KMS-11 (cell line): ENCODE results near the gene TBC1D24.

Experiments
- H2AFZ ChIP-seq: fragments of 200-600 bp; sonication (generic); 2 replicates; pipeline ENCODE4 v1.6.1; 2016; ENCODE audit warnings: antibody characterized with exemption, mixed run types, low read depth
- H3K27ac ChIP-seq: fragments of 200-600 bp; sonication (generic); 2 replicates; pipeline ENCODE4 v1.6.1; 2016; ENCODE audit warnings: mild to moderate bottlenecking, mixed run types
- H3K27me3 ChIP-seq: fragments of 200-600 bp; sonication (generic); 2 replicates; pipeline ENCODE4 v1.6.1; 2017; ENCODE audit warnings: mild to moderate bottlenecking, low read depth, mixed run types, moderate library complexity; ENCODE audit not compliant: insufficient read depth
- H3K36me3 ChIP-seq: fragments of 200-600 bp; sonication (generic); 2 replicates; pipeline ENCODE4 v1.6.1; 2017; ENCODE audit warnings: mild to moderate bottlenecking, mixed run types; ENCODE audit not compliant: insufficient read depth
- H3K4me1 ChIP-seq: fragments of 200-600 bp; sonication (generic); 2 replicates; pipeline ENCODE4 v1.6.1; 2016; ENCODE audit warnings: mild to moderate bottlenecking, low read depth, mixed run types; ENCODE audit not compliant: poor library complexity, severe bottlenecking
- H3K4me2 ChIP-seq: fragments of 200-600 bp; sonication (generic); 2 replicates; pipeline ENCODE4 v1.7.0; 2016; ENCODE audit warnings: mild to moderate bottlenecking, mixed run types
- H3K4me3 ChIP-seq: fragments of 200-600 bp; sonication (generic); IDR thresholded peaks from 2 replicates; pipeline ENCODE4 v1.6.1; 2017; ENCODE audit warnings: low read depth, low read length, mixed read lengths; ENCODE audit not compliant: insufficient read depth
- H3K79me2 ChIP-seq: fragments of 200-600 bp; sonication (generic); 2 replicates; pipeline ENCODE4 v1.6.1; 2016; ENCODE audit warnings: low read depth, mixed run types; ENCODE audit not compliant: insufficient read depth
- H3K9ac ChIP-seq: fragments of 200-600 bp; sonication (generic); 2 replicates; pipeline ENCODE4 v1.6.1; 2016; ENCODE audit warnings: mild to moderate bottlenecking, mixed run types
- H4K20me1 ChIP-seq: fragments of 200-600 bp; sonication (generic); 2 replicates; pipeline ENCODE4 v1.6.1; 2016; ENCODE audit warnings: mild to moderate bottlenecking, mixed run types; ENCODE audit not compliant: insufficient read depth
- CTCF ChIP-seq: fragments of 200-600 bp; sonication (generic); conservative IDR thresholded peaks from 2 replicates; pipeline ENCODE4 v1.6.1; 2017; ENCODE audit warnings: low read depth, mild to moderate bottlenecking, antibody characterized with exemption, low read length, moderate library complexity, mixed read lengths

Gene TBC1D24

DNA sequence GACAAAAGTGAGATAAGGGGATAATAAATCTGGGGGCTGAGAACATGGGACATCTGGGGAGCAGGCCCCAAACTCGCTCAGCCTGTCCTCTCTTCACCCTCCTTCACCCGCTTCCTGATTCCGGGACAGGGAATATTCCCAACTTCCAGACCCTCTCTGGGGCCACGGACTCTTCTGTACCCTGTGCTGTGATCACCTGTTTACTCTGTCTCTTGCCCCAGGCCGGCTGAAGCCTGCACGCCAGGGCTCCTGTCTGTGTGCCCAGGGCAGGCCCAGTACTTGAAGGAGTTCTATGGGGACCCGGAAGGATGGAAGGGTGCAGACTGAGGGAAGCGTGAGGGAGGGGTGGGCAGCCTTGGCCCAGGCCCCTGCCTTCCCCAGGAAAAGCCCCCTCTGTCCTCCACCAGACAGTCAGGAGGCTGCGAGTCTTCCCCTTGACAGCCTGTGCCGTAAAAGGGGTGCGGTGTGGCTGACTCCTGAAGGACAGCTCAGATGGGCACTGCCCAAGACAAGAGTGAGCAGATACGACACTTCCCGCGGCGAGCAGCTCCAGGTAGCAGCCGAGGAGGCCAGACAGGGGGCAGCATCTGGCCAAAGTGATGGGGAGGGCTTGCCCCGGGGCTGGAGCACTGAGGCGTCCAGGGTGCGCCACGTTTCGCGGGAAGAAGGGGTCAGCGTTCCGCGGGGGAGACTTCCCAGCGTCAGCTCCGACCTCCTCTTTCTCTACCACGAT, 46.7 kb upstream of the TBC1D24 start:
- Histone ChIP-seq H3K9ac (peak overlapping the region; percentile 69), H3K27ac (0 out of 2 replicates have a peak overlapping the region, but pooled peaks have one; percentile 19), H3K4me3 (no peak overlapping the region), H3K36me3 (peaks cover 9% of the 10 kb centered on the region; the same call in 1 of the 2 replicates), H3K4me1 (peaks cover 17% of the 10 kb centered on the region), H2AFZ (peak overlapping the region; percentile 98), H4K20me1 (no peaks in the 10 kb centered on the region), H3K27me3 (no peaks in the 10 kb centered on the region), H3K4me2 (peak overlapping the region; percentile 93), H3K79me2 (peaks cover 22% of the 10 kb centered on the region)
- no peak for TF ChIP-seq CTCF

GRCh38 chr16:2428784-2429033, 46.2 kb upstream of the TBC1D24 start:
- H3K4me2 ChIP-seq = peak overlapping the region; percentile 93
- no peaks in the 10 kb centered on the region for H4K20me1 ChIP-seq
- H3K9ac ChIP-seq = peak overlapping the region; percentile 69
- no peak for TF ChIP-seq CTCF
- 0 out of 2 replicates have a peak overlapping the region, but pooled peaks have one; percentile 19 for H3K27ac ChIP-seq
- H2AFZ ChIP-seq = peak overlapping the region; percentile 98
- peaks cover 17% of the 10 kb centered on the region for H3K4me1 ChIP-seq
- peaks cover 22% of the 10 kb centered on the region for H3K79me2 ChIP-seq
- H3K36me3 ChIP-seq = peaks cover 12% of the 10 kb centered on the region; the same call in 1 of the 2 replicates
- no peaks in the 10 kb centered on the region for H3K27me3 ChIP-seq
- H3K4me3 ChIP-seq = no peak overlapping the region

DNA sequence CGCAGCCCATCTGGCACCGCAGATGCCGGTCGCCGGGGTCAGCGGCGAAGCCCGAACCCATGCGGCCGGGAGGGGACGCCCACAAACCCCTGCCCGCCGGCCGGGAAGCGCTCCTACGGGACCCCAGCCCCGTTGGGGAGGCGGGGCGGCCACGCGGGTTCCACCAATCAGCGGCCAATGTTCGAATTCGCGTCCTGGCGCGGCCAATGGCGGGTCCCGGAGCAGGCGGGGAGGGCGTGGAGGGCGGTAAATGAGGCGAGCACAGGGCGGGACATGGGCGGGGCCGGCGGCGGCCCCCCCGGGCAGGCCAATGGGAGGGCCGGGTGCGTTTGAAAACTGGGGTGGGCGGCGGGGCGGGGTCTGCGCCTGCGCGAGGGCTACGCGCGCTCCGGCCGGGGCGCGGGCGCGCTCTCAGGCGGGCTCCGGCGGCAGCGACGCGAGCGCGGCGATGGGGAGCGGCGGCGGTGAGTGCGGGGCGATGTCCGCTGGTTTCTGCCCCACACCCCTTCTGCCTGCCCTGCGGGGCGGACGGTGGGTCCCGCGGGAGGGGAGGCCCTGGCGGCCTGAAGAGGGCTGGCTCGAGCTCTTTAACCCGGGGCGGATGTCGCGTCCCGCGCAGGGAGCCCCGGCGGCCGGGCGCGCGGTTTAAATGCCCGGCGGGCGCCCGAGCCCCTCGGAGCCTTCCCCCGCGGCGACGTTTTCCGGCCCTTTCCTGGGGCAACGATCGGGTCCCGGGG, 45.7 kb upstream of the TBC1D24 start, which contains the start of gene CCNF:
Gene CCNF (plus strand): TSS at position 414 of the 737 bp plus-strand sequence. CDS start 35 bp downstream, at position 449.
- Histone ChIP-seq H3K4me3 (peak within 1 kb of the TSS; percentile 41), H3K9ac (peak within 1 kb of the TSS; percentile 69), H3K36me3 (peaks cover 15% of the 10 kb centered on the region; the same call in 1 of the 2 replicates), H3K4me1 (peaks cover 17% of the 10 kb centered on the region), H2AFZ (peak within 1 kb of the TSS; percentile 98), H3K79me2 (peaks cover 22% of the 10 kb centered on the region), H4K20me1 (no peaks in the 10 kb centered on the region), H3K27me3 (no peaks in the 10 kb centered on the region), H3K27ac (0 out of 2 replicates have a peak within 1 kb of the TSS, but pooled peaks have one; percentile 19), H3K4me2 (peak within 1 kb of the TSS; percentile 98)
- no peak for TF ChIP-seq CTCF

GRCh38 chr16:2429771-2430663, 44.9 kb upstream of the TBC1D24 start:
- Histone ChIP-seq H3K4me1 (peaks cover 17% of the 10 kb centered on the region), H3K4me3 (peak overlapping the region; percentile 41), H3K36me3 (peaks cover 15% of the 10 kb centered on the region; the same call in 1 of the 2 replicates), H2AFZ (peak overlapping the region; percentile 43), H4K20me1 (no peaks in the 10 kb centered on the region), H3K9ac (peak overlapping the region; percentile 55; the same call in 1 of the 2 replicates), H3K79me2 (peaks cover 22% of the 10 kb centered on the region), H3K4me2 (peak overlapping the region; percentile 98), H3K27ac (no peak overlapping the region), H3K27me3 (no peaks in the 10 kb centered on the region)
- TF ChIP-seq CTCF = 0 out of 2 replicates have a peak, but pooled peaks have one; percentile 4
